GM12875 (cell line): Measurements from ENCODE around the gene TBX1.

ENCODE experiments used
- H3K4me3 ChIP-seq: one replicate; pipeline ENCODE4 v1.5.1; 2011; ENCODE audit warnings: low read depth, low read length, control low read depth
- CTCF ChIP-seq: IDR thresholded peaks from 2 replicates; pipeline ENCODE4 v1.5.1; 2011; ENCODE audit warnings: low read depth, mild to moderate bottlenecking, control low read depth, inconsistent platforms, low read length, moderate library complexity, borderline replicate concordance; ENCODE audit not compliant: insufficient read depth

TBX1 gene

GRCh38 chr22:19755145-19755710 is 5.3 kb upstream of the TBX1 start:
- H3K4me3 ChIP-seq = no peak overlapping the region
- no peak for TF ChIP-seq CTCF

GRCh38 chr22:19755722-19756287 is 4.8 kb upstream of the TBX1 start:
- no peak overlapping the region for H3K4me3 ChIP-seq
- TF ChIP-seq CTCF = 0 out of 2 replicates have a peak, but pooled peaks have one; percentile 1

DNA sequence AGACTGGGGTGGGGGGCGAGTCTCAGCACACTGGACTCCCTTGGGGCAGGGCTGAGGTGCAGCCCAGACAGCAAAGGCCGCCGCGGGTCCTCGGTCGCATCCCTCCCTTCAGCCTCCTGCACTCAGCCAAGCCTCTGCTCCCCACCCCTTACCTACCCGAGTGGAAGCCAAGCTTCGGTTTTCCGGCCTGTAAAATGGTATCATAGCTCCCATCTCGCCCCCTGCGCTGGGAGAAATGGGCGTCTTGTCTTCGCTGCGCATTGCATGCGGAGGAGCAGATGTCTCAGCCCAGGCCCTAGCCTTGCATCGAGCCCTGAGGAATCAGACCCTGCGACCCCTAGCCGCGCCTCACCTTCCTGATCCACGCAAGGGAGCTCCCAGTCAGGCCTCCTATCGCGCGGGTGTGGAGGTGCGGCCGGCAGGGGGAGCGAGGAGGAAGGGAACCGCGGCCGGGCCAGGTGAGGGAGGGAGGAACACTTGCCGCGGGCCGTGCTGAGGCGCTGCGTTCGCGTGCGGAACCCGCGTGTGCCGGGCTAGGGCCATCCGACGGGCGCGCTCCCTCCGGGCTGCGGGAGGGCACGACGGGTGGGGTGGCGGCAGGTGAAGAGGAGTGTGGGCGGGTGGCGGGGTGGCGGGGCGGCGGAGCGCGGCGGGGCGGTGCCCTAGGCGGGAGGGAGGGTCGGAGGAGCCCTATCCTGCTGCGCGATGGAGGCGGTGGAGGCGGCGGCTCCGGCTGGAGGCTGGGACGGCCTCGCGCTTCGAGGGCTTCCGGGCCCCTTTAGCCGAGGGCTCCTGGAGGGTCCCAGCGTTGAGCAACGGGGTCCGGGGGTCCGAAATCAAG is 4.1 kb upstream of the TBX1 start:
- H3K4me3 ChIP-seq = no peak overlapping the region
- TF ChIP-seq CTCF = peak; percentile 65

- H3K4me3 ChIP-seq = no peak overlapping the region
- TF ChIP-seq CTCF = no peak
Measured at GRCh38 chr22:19757140-19757984, 3.2 kb upstream of the TBX1 start.

GRCh38 chr22:19757985-19758895 is 2.3 kb upstream of the TBX1 start:
- TF ChIP-seq CTCF = no peak
- no peak overlapping the region for H3K4me3 ChIP-seq

DNA sequence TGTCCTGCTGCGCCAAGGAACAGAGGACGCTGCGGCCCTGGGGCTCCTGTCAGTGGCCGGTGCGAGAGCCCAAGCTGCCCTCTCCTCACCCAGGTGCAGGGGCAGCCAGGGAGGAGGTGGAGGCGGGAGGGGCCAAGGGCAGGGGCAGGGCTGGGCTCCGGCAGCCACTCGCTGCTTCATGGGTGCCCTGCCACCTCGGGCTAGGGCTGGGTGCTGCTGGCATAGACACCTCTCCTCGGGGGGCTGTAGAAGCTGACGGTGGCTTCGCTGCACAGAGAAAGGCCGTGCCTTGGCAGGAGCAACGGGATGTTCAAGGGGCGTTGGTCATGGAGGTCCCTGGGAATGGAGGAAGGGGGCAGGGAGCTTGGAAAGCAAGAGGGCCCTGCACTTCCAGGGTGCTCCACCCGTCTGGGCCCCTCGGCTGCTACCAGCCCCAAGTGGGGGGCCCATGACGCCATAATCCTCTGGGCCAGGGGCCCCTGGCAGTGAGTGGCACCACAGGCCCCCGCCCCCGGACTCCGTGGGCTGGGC is 1.6 kb upstream of the TBX1 start:
- no peak overlapping the region for H3K4me3 ChIP-seq
- TF ChIP-seq CTCF = no peak
